Activated CD8-positive, alpha-beta T cell treated with anti-CD3 and anti-CD28 coated beads for 36 hours (primary cell): ENCODE results near the gene ITIH5. TPM values are rescaled to one million over a fixed set of nuclear protein-coding genes. Genes with fewer than 3 reads are reported as not detected.

ENCODE experiments used
- ATAC-seq: fragments of 200-7000 bp; cut with Tn5 transposase; one replicate; pipeline ENCODE4 v1.10.0; 2021; ENCODE audit warnings: mild to moderate bottlenecking, moderate library complexity
- CTCF ChIA-PET: fragments of 350-600 bp; sonication (Branson Sonifier 250); formaldehyde crosslinking; loops from one replicate; lab custom pipeline; 2021; ENCODE audit warnings: antibody characterized with exemption; lab: Charles Lee
- POLR2A ChIA-PET: fragments of 350-600 bp; sonication (Branson Sonifier 250); formaldehyde crosslinking; loops from one replicate; lab custom pipeline; 2021; ENCODE audit warnings: antibody characterized with exemption; lab: Charles Lee
- DNase-seq: peaks from one replicate; pipeline ENCODE4 v3.0.0-alpha.2; 2020
- H3K27ac Mint-ChIP-seq: one replicate; pipeline ENCODE4 v1.8.0; 2021; ENCODE audit warnings: mild to moderate bottlenecking, mixed read lengths
- H3K27me3 Mint-ChIP-seq: one replicate; pipeline ENCODE4 v1.8.0; 2021; ENCODE audit warnings: mixed read lengths
- H3K36me3 Mint-ChIP-seq: one replicate; pipeline ENCODE4 v1.8.0; 2021; ENCODE audit warnings: low read depth, mixed read lengths
- H3K4me1 Mint-ChIP-seq: one replicate; pipeline ENCODE4 v1.8.0; 2021; ENCODE audit warnings: low read depth, mixed read lengths
- H3K4me3 Mint-ChIP-seq: one replicate; pipeline ENCODE4 v1.8.0; 2021; ENCODE audit warnings: mild to moderate bottlenecking, moderate library complexity, mixed read lengths
- H3K9me3 Mint-ChIP-seq: one replicate; pipeline ENCODE4 v1.8.0; 2021; ENCODE audit warnings: mixed read lengths
- CTCF ChIP-seq: fragments of 200-600 bp; IDR thresholded peaks from one replicate; pipeline ENCODE4 v1.8.0; 2022; ENCODE audit warnings: antibody characterized with exemption, mild to moderate bottlenecking
- intact Hi-C: fragments of 100-400 bp; cut with micrococcal nuclease; formaldehyde crosslinking; loops from one replicate; pipeline ENCODE4 v1.10.0; 2022
- total RNA-seq, 2 experiments: library from RNA; stranded (reverse); gene quantifications; one replicate each; pipeline ENCODE4 v1.2.3, GENCODE V29; 2021

The ITIH5 gene
- total RNA-seq, 2 experiments from 2014 or later, result not detected

GRCh38 chr10:7592627-7593026 lies 74.1 kb downstream of the ITIH5 start:
- Mint-ChIP-seq H3K36me3 (no peaks in the 10 kb centered on the region), H3K4me3 (no peak overlapping the region), H3K27ac (no peak overlapping the region), H3K4me1 (peaks cover 5% of the 10 kb centered on the region), H3K9me3 (no peaks in the 10 kb centered on the region), H3K27me3 (no peaks in the 10 kb centered on the region)
- ChIA-PET CTCF (no interaction called here), POLR2A (interaction anchor here (0.6 kb wide), 1 partner anchor 93 kb away, joined by 3 read pairs; no protein-coding TSS in a partner anchor)
- intact Hi-C loops, result no loop called here
- no peak for DNase-seq
- no peak for ATAC-seq
- TF ChIP-seq CTCF, result no peak

- POLR2A ChIA-PET, result no interaction called here
- no peaks in the 10 kb centered on the region for H3K36me3 Mint-ChIP-seq
- H3K4me3 Mint-ChIP-seq, result no peak overlapping the region
- no peak overlapping the region for H3K27ac Mint-ChIP-seq
- CTCF ChIA-PET, result no interaction called here
- TF ChIP-seq CTCF, result no peak
- peak; percentile 16 for DNase-seq
- H3K27me3 Mint-ChIP-seq, result no peaks in the 10 kb centered on the region
- intact Hi-C loops, result no loop called here
- H3K9me3 Mint-ChIP-seq, result no peaks in the 10 kb centered on the region
- no peak for ATAC-seq
- peaks cover 7% of the 10 kb centered on the region for H3K4me1 Mint-ChIP-seq
These were observed 76.5 kb downstream of the ITIH5 start for GRCh38 chr10:7590271-7590670.

GRCh38 chr10:7589748-7590147 lies 77.0 kb downstream of the ITIH5 start:
- no peak overlapping the region for H3K27ac Mint-ChIP-seq
- no peaks in the 10 kb centered on the region for H3K27me3 Mint-ChIP-seq
- ChIA-PET CTCF (no interaction called here), POLR2A (no interaction called here)
- H3K9me3 Mint-ChIP-seq, result no peaks in the 10 kb centered on the region
- ATAC-seq (no peak), DNase-seq (no peak)
- H3K4me1 Mint-ChIP-seq, result peaks cover 13% of the 10 kb centered on the region
- H3K4me3 Mint-ChIP-seq, result no peak overlapping the region
- intact Hi-C loops, result no loop called here
- no peaks in the 10 kb centered on the region for H3K36me3 Mint-ChIP-seq
- no peak for TF ChIP-seq CTCF

DNA sequence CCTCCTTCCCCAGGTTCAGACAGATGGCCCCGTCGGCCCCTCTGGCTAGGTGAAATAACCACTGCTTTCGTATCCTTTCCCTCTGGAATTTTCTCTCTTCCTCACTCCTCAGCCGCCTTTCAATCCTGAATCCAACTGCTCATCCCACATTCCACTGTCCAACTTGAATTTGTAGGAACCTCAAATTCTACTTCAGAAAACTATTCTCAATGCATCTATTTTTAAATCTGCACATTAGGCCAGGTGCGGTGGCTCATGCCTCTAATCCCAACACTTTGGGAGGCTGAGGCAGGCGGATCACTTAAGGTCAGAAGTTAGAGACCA lies 78.9 kb downstream of the ITIH5 start:
- Mint-ChIP-seq H3K27ac (no peak overlapping the region), H3K36me3 (no peaks in the 10 kb centered on the region), H3K9me3 (no peaks in the 10 kb centered on the region), H3K4me3 (no peak overlapping the region), H3K4me1 (peaks cover 13% of the 10 kb centered on the region), H3K27me3 (no peaks in the 10 kb centered on the region)
- POLR2A ChIA-PET, result no interaction called here
- intact Hi-C loops, result no loop called here
- DNase-seq (no peak), ATAC-seq (no peak)
- CTCF ChIA-PET, result interaction anchor here (1.5 kb wide), 1 partner anchor 100 kb away, joined by 5 read pairs; no protein-coding TSS in a partner anchor
- no peak for TF ChIP-seq CTCF

DNA sequence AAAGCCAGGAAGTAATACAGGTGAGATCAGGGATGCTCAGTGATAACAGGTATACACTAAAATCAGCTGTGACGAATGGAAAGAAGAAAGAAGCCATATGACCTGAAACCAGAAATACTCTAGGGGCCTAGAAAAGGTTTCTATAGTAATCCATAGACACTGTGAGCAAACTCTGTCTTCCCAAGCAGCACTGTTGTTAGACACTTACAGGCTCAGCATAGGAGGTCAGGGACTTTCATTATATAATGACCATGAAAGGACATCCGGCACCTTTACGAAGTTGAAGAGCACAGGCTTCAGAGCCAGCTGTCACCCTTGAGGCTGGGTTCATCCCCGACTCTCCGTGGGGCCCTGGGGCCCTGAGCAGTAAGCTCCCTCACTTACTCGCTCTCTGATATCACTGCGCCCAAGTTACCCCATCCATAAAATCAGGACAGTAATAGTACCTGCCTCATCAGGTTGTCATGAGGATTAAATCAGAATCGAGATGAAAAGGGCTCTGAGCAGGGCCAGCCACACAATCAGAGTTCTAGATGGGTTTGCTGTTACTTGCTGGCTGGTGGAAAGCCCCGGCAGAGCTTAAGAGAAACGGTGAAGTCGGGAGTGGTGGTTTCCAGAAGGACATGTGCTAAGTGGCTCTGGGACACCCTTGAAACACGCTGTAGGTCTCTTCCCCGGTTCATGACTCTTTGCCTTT lies 79.5 kb downstream of the ITIH5 start:
- DNase-seq (no peak), ATAC-seq (no peak)
- Mint-ChIP-seq H3K4me1 (peaks cover 13% of the 10 kb centered on the region), H3K9me3 (no peaks in the 10 kb centered on the region), H3K4me3 (no peak overlapping the region), H3K27ac (no peak overlapping the region), H3K27me3 (no peaks in the 10 kb centered on the region), H3K36me3 (no peaks in the 10 kb centered on the region)
- intact Hi-C loops, result no loop called here
- ChIA-PET POLR2A (no interaction called here), CTCF (interaction anchor here (1.5 kb wide), 1 partner anchor 100 kb away, joined by 5 read pairs; no protein-coding TSS in a partner anchor)
- TF ChIP-seq CTCF, result no peak
